Fibroblast of skin of left biceps (primary cell): ENCODE measurements around the gene ASIP.
A peak's percentile ranks its signal among the peaks of the same experiment; 100 is the strongest.
"Not testable (repeated sequence)": the region's sequence is repeated elsewhere in the genome, so short reads cannot be mapped to it uniquely, and the experiment has no call there.

Source experiments
- DNase-seq, 2 experiments: peaks; one replicate each; pipeline ENCODE4 v3.0.0-alpha.2; 2013; ENCODE audit warnings: low read depth in 2 of 2

Gene ASIP

DNA sequence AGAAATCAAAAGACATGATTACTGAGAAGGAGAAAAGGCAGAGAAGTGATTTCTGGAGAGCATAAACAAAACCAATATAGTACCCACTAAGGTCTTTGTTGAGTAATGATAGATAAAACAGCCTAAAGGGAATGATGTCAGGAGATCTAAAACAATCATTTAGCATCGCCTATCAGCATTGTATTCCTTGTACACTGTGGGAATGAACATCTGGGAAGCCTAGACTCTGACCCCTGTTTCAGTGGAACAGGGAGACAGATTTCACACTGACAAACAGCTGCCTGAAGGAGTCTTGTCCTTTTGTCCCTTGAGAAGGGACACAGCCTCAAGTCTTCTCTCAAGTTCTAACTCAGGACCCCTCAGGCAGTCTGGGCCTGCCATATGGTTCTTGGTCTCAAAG, 1.7 kb downstream of the ASIP start:
- DNase-seq, result no peak

DNA sequence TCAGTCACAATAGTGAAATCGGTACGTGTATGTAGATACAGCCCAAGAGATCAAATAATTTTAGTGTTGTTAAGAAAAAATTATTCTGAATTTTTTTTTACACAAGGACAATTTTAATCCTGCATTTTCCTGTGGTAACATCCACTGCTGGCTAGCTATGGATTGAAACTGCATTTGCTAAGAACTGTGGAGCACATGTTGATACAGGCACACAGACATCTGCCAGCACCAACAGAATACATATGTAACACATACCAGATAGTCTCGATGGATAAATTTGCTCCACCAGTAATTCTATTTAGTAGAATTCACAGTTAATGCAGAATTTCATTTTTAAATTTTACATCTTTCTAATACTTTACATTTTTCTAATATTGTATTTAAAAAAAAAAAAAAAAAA, 2.2 kb downstream of the ASIP start:
- DNase-seq, result no peak

DNA sequence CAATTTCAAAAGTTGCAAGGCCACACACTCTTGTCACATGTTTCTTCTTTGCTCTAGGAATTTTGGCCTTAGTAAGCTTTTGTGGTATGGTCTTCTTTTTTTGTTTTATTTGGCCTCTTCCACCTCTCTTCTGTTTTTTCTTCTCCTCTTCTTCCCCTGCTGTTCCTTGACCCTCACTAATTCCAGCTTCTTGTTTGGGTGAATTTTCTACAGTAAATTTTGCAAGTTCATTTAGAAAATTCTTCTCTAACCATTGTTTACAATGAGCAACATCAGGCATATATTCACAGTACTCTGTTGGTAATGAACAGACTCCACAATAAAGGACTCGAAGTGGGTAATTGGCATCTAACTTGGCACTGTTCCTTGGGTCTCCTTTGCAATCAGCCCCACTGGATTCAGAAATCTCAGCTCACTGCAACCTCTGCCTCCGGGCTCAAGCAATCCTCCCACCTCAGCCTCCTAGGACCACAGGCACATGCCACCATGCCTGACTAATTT, 5.0 kb downstream of the ASIP start:
- DNase-seq, result no peak

DNA sequence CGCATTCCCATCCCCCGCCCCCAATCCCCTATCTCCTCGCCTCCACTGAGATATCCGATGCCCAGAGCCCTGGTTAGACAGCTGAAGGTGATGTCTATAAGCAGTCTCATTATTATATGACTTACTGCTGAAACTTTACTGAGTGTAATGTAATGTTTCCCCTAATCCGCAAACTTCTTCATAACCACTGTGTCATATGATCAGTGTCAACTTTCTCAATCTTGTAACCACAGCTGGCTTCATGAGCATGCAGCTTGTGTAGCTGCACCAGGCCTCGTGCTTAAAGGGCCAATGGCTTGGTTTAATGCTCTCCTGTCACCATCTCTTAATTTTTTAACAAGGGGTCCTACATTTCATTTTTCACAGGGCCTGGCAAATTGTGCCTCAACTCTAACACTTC, 8.1 kb downstream of the ASIP start:
- peak; percentile 23 to 34 for DNase-seq

DNA sequence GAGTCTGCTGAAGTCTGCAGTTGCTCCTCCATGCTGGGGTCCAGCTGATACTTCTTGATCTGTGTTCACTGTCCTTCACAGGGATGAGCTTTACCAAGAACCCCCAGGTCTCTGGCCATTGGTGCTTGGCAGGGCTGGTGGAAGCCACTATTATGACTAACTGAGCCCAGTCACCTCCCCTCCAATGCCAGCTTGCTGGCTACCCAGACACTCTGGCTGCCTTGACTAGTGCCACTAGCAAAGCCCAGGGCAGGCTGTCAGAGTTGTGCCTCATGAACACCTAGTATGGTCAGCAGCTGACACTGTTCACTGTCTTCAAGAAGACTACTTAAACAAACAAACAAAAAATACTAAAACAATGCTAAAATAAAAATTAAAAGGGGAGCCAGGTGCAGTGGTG, 8.8 kb downstream of the ASIP start:
- no peak for DNase-seq

DNA sequence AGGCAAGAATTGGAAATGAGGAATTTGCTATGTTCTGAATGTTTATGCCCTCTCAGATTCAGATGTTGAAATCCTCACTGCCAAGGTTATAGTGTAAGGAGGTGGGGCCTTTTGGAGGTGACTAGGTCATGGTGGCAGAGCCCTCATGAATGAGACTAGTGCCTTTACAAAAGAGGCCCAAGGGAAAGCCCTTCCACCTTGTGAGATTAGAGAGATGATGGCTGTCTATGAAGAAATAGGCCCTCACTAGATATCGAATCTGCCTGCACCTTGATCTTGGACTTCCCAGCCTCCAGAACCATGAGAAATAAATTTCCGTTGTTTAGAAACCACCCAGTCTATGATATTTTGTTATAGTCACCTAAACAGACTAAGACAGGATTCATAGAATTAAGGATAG, 10.4 kb downstream of the ASIP start:
- DNase-seq, result no peak

DNA sequence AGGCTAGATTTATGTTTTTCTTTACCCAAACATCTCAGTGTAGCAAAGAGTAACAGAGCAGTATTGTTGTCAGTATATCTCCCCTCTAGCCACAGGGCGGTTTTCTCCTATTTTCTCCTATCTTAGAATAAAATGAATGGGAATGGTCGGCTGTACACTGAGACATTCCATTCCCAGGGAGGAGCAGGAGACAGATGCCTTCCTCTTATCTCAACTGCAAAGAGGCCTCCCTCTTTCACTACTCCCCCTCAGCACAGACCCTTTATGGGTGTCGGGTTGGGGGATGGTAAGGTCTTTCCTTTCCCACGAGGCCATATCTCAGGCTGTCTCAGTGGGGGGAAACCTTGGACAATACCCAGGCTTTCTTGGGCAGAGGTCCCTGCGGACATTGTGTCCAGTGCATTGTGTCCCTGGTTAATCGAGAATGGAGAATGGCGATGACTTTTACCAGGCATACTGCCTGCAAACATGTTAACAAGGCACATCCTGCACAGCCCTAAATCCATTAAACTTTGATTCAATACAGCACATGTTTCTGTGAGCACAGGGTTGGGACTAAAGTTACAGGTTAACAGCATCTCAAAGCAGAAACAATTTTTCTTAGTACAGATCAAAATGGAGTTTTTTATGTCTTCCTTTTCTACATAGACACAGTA, 11.3 kb downstream of the ASIP start:
- DNase-seq, result not testable (repeated sequence)

DNA sequence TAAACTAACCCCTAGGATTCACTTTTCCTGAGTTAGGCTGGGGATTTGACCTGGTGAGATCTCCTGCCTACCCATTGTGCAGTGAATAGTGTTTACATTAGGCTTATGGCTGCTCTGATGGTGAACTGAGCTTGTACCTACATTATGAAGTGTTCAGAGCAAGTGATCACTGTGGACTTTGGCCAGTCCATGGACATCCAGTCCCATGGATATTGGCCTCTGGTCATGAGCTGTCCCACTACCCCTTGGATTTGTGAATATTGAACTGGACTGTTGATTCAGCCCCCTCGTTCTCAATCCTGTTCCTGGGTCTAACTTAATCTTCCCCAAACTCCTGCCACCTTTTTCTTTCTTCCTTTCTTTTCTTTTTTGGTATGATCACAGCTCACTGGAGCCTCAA, 13.8 kb downstream of the ASIP start:
- no peak for DNase-seq

DNA sequence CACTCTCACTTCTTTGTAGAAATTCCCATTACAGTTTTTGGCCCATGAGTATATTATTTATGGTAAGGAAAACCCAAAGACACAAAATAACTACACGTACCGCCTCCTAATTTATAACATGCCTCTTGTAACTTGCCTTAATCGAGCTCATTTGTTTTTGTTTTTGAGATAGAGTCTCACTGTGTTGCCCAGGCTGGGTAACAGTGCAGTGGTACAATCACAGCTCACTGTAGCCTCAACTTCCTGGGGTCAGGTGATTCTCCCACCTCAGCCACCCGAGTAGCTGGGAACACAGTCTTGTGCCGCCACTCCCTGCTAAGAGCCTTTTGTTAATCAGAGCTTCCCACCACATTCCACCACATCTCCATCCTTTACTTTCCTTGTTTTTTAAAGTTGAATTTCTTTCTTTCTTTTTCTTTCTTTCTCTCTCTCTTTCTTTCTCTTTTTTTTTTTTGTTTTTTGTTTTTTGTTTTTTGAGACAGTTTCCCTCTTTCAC, 15.5 kb downstream of the ASIP start:
- DNase-seq, result no peak

DNA sequence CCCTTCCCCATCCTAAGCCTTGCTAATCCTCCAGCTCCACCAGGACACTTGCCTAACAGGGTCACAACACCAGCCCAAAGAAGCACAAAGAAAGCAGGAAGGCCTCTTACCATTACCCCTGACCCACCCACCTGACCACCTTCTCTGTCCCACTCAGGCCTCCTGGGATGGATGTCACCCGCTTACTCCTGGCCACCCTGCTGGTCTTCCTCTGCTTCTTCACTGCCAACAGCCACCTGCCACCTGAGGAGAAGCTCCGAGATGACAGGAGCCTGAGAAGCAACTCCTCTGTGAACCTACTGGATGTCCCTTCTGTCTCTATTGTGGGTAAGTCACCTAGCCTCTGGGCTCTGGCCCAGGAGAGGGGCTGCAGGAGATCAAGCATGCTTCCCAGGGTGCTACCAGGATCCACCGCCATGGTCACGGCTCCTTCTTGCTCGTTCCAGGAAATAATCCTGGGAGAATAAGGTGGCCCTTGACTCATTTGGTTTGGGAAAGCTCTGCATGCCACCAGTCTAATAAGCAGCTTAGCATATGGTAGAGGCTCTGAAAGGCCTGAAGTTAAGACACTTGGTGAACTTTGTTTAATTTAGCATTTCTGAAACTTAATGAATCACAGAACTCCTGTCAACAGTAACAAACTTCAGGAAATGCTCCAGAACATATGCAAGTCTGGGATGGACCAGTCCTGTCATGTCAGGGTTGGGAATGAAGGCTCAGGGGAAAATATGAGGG, 19.2 kb downstream of the ASIP start:
- peak; percentile 17 to 18 for DNase-seq

DNA sequence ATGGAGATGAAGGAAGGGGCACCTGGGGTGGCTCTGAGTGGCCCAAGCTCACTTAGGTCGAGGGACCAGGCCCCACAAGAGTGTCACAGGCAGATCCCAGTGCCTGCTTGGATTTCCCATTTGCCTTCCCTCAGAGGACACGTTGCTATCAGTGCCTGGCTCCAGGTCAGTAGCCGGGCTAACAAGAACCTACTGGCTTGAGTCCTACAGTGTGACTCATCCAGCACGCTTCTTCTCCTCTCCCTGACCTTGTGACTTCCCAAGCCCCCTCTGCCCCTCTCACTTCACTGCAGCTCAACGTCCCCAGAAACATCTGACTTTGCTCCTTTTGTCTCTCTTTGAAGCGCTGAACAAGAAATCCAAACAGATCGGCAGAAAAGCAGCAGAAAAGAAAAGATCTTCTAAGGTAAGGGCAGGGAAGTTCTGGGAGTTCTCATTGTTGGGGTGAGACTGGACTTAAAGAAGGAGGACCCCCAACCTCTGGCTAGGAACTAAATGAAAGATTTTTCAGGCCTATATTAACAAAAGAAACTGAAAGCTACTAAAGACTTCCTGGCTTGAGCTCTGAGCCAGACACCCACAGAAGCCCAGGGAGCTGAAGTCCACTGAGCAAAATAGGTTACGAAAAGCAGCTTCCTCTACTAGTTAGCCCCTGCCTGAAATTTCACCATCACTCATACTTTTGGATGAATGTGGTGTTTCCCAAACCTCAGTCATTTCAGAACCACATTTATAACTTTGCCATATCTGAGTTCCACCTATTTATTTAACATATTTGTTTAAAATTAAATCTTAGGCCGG, 21.5 kb downstream of the ASIP start:
- peak in 1 of 2 experiments; percentile 7 for DNase-seq

DNA sequence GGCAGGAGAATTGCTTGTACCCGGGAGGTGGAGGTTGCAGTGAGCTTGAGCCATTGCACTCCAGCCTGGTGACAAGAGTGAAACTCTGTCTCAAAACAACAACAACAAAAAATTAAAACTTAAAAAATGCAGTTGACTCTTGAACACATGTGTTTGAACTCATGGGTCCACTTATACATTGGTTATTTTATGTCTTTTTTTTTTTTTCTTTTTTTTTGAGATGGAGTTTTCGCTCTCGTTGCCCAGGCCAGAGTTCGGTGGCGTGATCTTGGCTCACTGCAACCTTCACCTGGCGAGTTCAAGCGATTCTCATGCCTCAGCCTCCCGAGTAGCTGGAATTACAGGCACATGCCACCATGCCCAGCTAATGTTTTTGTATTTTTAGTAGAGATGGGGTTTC, 22.2 kb downstream of the ASIP start:
- DNase-seq, result not testable (repeated sequence)

DNA sequence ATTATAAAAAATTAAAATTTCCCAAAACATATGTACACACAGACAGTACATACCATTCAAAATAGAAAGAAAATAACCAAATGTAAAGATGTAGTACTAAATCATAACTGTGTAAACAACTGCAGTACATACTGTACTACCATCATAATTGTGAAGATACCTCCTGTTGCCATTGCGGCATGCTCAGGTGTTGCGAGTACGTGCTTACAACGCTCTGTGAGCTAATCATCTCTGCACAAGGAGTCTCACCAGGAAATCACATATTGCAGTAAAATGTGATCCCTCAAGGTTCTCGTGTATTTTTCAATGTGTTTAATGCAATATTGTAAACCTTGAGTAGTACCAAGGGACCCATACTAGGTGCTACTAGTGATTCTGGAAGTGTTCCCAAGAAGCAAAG, 22.9 kb downstream of the ASIP start:
- no peak for DNase-seq

DNA sequence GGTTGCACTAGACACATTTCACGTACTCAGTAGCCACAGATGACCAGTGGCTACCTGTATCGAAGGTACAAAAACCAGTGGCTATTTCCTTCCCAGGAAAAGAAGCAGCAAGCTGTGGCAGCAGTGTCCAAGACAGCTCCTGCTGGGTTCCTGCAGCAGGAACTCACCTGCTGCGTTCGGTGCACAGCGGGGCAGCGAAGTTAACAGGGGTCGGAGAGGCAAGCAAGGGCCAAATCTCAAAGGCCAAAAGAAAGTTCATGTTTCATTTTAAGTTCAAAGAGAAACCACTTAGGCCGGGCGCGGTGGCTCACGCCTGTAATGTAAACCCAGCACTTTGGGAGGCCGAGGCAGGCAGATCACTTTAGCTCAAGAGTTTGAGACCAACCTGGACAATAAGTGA, 26.9 kb downstream of the ASIP start:
- DNase-seq, result no peak

DNA sequence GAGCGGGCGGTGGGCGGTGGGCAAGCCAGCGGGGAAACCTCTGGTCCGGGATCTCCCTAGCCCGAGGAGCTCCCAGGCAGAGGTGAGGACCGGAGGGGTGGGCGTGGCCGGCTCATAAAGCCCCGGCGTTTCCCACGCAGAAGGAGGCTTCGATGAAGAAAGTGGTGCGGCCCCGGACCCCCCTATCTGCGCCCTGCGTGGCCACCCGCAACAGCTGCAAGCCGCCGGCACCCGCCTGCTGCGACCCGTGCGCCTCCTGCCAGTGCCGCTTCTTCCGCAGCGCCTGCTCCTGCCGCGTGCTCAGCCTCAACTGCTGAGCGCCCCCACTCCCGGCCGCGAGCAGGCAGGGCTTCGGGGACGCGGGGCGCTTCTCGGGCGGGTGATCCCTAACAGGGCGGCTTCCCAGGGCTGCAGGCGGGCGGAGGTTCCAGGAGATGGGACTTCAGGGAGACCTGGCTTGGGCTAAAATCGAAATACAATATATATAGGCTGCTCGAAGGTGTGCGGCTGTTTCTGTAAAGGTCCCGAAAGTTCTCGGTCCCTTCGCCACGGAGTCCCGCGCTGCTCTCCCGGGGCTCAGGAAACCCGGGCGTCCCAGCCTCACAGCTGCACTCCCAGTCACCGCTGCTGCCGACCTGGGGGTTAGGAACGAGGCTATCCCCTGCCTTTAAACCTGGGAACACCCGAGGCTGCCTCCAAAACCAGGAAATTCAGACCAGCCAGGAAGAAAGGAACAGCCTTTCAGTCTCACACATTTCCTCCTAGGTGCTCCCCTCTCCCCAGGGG, 27.8 kb downstream of the ASIP start:
- DNase-seq, result no peak

DNA sequence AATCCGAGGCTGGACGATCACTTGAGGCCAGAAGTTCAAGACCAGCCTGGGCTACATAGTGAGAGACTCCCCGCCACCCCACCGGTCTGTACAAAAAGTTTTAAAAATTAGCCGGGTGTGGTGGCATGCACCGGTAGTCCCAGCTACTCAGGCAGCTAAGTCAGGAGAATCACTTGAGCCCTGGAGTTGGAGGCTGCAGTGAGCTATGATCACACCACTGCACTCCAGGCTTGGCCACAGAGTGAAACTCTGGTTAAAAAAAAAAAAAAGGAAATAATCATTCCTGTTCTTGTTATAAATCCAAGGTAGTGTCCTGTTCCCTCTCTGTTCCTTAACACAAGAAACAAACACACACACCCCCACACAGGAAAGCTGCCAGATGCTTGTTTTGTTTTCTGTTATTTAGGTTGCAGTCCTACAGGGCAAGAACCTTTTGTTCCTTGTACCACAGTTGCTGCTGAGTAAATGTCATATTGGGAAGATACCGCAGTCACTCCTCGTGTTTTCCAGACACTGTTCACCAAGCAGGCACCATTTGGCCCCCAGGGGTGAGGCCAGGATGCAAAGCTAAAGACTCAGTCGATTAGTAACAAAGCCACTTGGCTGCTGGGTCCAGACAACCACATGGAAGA, 28.9 kb downstream of the ASIP start:
- DNase-seq, result no peak

DNA sequence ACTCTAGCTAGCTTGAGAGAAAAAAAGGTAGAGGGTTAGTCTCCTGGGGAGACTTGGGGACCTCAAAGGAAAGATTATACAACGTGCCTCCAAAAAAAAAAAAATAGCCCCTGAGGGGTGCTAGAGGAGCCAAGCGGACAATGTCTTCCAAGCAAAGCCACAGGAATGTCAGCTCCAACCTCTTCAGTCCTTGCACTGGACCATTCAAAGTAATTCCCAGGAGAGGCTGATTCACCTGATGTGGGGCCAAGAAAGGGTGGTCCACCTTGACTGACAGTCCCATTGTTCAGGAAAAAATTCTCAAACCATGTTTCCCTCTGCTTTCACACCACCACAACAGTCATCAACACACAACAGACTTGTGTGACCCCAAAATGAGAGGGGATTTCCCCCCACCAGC, 30.7 kb downstream of the ASIP start:
- DNase-seq, result peak; percentile 40 to 49

DNA sequence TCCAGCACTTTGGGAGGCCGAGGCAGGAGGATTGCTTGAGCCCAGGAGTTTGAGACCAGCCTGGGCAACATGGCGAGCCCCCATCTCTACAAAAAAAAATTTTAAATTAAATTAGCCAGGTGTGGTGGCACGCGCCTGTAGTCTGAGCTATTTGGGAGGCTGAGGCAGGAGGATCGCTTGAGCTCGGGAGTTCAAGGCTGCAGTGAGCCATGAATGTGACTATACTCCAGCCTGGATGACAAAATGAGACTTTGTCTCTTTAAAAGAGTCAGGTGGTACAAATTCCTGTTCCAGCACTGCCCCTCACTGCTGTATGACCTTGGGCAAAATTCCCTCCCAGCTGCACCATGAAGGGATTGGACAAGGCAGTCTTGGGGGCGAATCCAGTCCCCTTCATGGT, 33.5 kb downstream of the ASIP start:
- DNase-seq, result no peak

DNA sequence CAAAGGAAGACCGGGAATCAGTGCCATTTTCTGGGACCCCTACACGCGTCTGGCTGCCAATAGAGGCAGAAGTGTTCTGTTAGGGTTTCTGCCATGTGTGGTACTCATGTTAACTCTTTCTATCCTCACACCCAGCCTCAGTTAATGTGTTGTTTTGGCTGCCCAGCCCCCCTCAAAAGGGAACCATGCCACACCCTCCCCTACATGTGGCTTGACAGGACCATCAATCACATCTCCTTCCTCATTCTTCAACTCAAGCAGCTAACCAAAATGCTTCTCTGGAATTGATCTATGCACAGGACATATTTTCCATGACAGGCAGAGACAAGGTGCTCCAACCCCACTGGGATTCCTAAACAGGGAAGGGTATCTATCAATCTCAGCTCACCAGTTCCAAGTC, 40.0 kb downstream of the ASIP start:
- DNase-seq, result no peak

DNA sequence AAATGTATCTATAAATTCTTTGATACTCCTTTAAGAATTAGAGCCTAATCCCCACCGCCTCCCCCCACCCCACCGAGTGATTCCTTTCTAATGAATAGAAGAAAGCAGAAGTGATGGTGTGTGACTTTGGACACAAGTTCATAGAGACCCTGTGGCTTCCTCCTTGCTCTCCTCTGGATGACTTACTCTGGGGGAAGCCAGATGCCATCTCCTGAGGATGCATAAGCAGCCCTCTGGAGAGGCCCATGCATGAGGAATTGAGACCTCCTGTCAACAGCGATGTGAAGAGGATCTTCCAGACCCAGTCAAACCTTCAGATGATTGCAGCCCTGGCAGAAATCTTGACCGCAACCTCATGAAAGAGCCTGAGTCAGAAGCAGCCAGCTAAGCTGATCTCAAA, 40.8 kb downstream of the ASIP start:
- DNase-seq, result no peak

DNA sequence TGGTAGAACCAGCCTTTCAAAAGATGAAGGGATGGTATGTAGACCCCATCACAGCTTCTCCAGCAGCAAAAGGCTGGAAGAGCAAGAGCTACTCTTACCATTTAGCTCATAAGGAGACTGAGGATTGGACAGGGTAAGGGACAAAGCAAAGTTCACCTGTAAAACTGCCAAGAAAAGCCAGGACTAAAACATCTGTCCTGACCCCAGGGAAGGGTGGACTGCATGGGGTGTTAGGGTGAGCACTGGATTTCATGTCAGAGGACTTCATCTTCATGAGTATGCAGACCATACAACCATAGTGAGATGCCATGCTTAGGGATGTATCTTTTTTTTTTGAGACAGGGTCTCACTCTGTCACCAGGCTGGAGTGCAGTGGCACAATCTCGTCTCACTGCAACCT, 42.6 kb downstream of the ASIP start:
- no peak for DNase-seq
